Stimulated activated CD4-positive, alpha-beta T cell treated with anti-CD3 and anti-CD28 coated beads, Interleukin-15, amount 100 ng/mL, for 48 hours (primary cell): ENCODE measurements around the gene CYP11A1.
"Not testable (repeated sequence)": the region's sequence is repeated elsewhere in the genome, so short reads cannot be mapped to it uniquely, and the experiment has no call there.

Source experiments
- DNase-seq, 2 donors: peaks; one replicate each; pipeline ENCODE4 v3.0.0-alpha.2; 2020; ENCODE audit warnings: low read depth in 2 of 2

CYP11A1 gene

GRCh38 chr15:74374648-74375302 lies 7.3 kb upstream of the CYP11A1 start:
- no peak for DNase-seq

- peak; percentile 89 to 96 for DNase-seq
Measured at GRCh38 chr15:74373731-74374647, 6.5 kb upstream of the CYP11A1 start.

- no peak for DNase-seq
Measured at GRCh38 chr15:74373056-74373650, 5.7 kb upstream of the CYP11A1 start.

DNA sequence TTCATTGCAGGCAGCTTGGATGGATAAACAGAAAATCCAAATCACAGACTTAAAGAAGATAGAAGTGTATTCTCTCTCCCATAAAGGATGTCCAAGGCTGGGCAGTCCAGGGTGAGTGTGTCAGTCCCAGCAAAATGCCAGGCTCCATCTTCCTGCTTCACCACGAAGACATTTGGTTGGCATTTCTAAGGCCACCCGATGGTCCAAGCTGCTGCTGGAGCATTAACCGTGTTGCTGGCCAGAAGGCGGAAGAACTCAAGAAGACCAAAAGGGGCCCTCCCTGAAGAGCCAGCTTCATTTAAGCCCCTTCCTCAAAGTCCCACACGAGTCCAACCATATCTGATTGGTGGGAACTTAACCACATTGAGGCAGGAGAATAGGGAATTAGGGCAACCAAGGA lies 3.0 kb upstream of the CYP11A1 start:
- no peak for DNase-seq

GRCh38 chr15:74369756-74370155 lies 2.3 kb upstream of the CYP11A1 start:
- DNase-seq = no peak

DNA sequence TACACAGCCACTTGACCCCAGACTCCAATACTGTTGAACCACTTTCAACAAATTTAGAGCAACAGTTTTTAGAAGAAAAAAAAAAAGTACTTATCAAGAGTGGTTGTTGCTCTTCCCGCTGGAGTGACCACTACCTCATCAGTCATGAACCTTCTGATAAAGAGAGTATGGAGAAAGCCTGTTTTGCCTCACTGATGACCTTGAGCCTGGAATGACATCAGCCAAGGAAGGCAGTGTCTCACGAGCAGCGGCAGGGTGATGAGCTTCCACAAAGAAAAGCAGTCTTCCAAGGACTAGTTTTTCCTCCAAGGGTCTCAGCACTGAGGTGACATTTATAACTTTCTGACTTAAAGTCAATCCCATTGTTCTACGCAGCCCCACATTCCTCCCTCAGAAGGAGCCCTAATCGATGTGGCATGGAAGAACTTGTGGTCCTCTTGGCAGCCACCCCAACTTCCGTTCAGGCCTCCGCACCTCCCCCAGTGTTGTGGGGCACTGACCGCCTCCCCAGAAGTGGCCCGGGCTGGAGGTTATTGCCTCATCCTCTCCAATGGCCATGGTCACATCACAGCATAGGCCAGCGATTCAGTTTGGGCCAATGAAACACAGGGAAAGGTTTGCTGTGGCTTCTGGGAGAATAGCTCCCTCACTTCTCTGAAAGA lies 1.8 kb upstream of the CYP11A1 start:
- no peak for DNase-seq

DNA sequence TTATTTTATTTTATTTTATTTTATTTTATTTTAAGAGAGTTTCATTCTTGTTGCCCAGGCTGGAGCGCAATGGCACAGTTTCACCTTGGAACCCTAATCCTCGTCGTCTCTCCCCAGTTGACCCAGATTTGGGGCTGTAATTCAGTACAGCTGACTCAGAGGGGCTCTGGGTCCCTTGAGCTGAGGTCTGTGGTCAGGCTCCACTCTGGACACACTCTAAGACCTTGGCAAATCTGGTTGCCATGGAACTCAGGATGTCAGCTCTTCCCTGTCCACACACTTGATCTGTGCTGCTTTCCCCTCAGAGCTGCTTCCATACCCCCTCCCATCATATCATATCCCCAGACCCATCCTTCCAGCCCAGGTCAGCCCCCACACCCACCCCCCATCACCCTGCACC lies 675 bp upstream of the CYP11A1 start:
- DNase-seq = no peak

DNA sequence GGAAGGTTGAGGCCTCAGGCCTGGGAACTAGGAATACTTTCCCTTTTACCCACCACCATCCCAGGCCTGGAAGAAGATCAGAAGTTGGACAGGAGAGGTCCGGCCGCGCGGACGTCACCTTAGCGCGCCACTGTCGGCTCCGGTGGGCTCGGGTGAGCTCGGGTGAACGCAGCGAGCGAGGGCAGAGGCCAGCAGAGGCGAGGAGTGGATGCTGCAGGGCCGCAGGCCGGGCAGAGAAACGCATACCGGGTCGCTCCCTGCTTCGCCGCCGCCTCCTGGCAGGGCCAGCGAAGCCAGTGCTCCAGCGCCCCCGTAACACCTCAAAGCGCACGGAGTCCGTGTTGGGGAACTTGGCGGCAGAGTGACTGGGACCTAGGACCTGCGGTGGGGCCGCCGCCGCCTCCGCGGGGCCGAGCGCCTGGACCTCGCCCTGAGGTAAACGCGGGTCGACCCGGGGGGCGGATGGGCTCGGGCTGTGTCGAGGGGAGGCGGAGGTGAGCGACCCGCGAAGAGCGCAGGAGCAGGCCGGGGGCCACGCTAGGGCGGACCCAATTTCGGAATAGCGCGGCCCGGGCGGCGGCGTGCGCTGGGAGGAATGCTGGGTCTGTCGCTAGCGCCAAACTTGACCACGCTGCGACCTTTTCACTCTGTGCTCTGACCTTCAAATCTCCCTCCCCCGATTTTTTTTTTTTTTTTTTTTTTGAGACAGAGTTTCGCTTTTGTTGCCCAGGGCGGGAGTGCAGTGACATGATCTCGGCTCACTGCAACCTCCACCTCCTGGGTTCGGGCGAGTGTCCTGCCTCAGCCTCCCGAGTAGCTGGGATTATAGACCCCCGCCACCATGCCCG lies 1.6 kb downstream of the CYP11A1 start:
- DNase-seq = no peak

GRCh38 chr15:74364936-74365597 lies 2.4 kb downstream of the CYP11A1 start:
- no peak for DNase-seq

DNA sequence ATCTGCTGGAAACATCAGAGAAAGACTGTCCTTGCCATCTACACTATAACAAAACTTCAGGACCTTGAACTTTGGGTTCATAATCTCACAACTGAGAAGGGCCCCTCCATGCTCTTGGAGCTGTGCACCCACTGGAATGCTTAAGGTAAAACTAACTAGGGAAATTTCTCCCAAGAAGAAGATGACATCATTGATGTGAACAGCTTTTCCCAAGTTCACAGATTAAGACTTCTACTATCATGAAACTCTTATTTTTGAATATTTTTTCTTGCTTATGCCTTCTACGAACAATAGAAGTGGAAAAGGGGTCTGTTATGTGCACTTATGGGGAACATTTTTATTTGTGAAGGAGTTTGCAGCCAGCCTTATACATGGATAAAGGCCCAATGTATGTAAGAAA lies 5.0 kb downstream of the CYP11A1 start:
- no peak for DNase-seq

DNA sequence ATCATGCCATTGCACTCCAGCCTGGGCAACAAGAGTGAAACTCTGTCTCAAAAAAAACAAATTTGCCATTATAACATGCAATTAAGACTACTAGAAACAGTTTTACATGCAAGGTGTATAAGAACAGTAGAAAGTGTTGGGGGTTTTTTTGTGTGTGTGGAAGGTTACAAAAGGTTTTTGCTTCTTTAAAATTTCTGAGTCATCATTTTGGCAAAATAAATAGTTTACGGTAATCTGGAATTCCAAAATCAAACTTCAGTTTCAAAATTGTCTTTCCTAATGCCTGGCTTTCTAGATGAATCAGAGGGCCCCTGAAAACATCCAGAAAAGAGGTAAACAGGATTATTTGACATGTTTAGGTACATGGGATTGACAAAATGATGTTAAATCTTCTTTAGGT lies 6.6 kb downstream of the CYP11A1 start:
- DNase-seq = not testable (repeated sequence)

GRCh38 chr15:74359376-74359775 lies 8.1 kb downstream of the CYP11A1 start:
- not testable (repeated sequence) for DNase-seq

DNA sequence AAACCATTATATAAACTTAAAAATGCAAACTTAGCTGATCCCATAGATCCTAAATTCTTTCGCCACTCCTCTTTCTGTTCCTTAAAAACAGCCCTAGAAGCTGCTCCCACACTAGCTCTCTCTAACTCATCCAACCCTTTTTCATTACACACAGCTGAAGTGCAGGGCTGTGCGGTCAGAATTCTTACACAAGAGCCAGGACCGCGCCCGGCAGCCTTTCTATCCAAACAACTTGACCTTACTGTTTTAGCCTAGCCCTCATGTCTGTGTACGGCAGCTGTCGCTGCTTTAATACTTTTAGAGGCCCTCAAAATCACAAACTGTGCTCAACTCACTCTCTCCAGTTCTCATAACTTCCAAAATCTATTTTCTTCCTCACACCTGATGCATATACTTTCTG lies 9.9 kb downstream of the CYP11A1 start:
- DNase-seq = not testable (repeated sequence)

- DNase-seq = not testable (repeated sequence)
Measured at GRCh38 chr15:74356050-74356449, 11.4 kb downstream of the CYP11A1 start.

DNA sequence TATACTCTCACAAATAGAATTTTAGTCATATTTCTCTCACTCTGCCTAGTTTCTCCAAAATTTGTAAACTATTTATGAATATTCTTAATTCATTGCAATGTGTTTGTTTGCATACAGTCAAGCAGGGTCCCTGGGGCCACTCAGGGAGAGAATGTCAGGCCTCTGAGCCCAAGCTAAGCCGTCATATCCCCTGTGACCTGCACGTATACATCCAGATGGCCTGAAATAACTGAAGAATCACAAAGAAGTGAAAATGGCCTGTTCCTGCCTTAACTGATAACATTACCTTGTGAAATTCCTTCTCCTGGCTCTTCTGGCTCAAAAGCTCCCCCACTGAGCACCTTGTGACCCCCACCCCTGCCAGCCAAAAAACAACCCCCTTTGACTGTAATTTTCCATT lies 13.5 kb downstream of the CYP11A1 start:
- not testable (repeated sequence) for DNase-seq

DNA sequence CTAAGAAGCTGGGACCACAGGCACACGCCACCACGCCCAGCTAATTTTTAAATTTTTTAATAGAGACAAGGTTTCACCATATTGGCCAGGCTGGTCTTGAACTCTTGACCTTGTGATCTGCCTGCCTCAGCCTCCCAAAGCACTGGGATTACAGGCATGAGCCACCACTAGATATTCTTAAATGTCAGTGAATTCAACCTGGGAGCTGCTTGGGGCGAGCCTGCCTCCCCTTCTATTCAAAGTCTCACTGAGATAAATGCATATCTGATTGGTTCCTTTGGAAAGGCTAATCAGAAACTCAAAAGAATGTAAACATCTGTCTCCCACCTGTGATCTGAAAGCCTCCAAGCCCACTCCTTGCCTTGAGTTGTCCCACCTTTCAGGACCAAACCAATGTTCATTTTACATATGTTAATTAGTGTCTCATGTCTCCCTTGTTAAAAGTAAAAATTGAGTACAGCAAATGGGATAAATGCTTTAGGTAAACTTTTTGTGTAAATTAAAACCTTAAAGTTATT lies 15.0 kb downstream of the CYP11A1 start:
- DNase-seq = no peak

GRCh38 chr15:74351670-74352069 lies 15.8 kb downstream of the CYP11A1 start:
- DNase-seq = no peak

GRCh38 chr15:74350295-74351275 lies 16.9 kb downstream of the CYP11A1 start:
- DNase-seq = no peak

DNA sequence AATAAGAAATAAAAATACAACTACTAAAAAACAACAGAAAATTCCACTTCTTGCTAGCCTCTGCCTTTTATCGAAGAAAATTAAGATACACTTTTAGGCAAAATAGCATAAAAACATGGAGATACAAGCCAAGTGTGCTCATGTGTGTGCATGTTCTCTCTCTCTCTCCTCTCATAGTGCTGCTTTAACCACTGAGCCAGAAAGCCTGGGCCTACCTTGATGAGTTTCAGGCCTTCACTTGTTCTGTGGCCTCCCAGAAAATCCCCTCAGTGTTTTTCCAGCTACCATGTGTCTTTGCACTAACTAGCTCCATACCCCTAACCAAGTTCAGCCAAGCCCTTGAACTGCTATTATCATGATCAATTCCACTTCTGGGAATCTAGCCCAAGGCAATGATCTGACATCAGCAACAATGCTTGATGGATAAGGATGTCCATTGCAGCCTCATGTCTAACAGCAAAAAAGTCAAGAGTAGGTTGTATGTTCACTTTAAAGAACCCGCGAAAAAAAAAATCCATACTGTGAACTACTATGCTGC lies 18.1 kb downstream of the CYP11A1 start:
- DNase-seq = no peak
